Panc1 (cell line): ENCODE results near the gene TXNRD3. TPM values are rescaled to one million over a fixed set of nuclear protein-coding genes. Genes with fewer than 3 reads are reported as not detected.

Experiments
- ATAC-seq: fragments of 200-7000 bp; cut with Tn5 transposase; 2 replicates; pipeline ENCODE4 v1.9.1; 2020; ENCODE audit warnings: mild to moderate bottlenecking, moderate library complexity
- BruUV-seq: library from RNA; stranded (reverse); fragments of 400-500 nt; replicated peaks from 2 replicates; lab custom pipeline; 2021; lab: Mats Ljungman, UMichigan
- CTCF ChIA-PET: fragments of 300-600 bp; sonication (Branson Sonifier 250); formaldehyde crosslinking; loops from one replicate; lab custom pipeline; 2022; ENCODE audit warnings: antibody characterized with exemption; lab: Charles Lee
- POLR2A ChIA-PET: fragments of 300-600 bp; sonication (Branson Sonifier 250); formaldehyde crosslinking; loops from one replicate; lab custom pipeline; 2022; ENCODE audit warnings: antibody characterized with exemption; lab: Charles Lee
- DNase-seq: peaks from one replicate; pipeline ENCODE4 v3.0.0-alpha.2; 2010; ENCODE audit warnings: low read depth, low spot score
- H3K27ac ChIP-seq: 2 replicates; pipeline ENCODE4 v1.5.1; 2011; ENCODE audit warnings: mild to moderate bottlenecking, low read length, inconsistent platforms
- H3K27me3 ChIP-seq: fragments of 200-500 bp; sonication (Bioruptor generic); 2 replicates; pipeline ENCODE4 v1.6.0; 2014; ENCODE audit warnings: low read length, inconsistent platforms; ENCODE audit not compliant: control insufficient read depth, insufficient read depth
- H3K36me3 ChIP-seq: fragments of 200-500 bp; sonication (Bioruptor generic); 2 replicates; pipeline ENCODE4 v1.5.1; 2014; ENCODE audit warnings: inconsistent platforms, mild to moderate bottlenecking, low read length, moderate library complexity; ENCODE audit not compliant: control insufficient read depth, insufficient read depth
- H3K4me1 ChIP-seq: 2 replicates; pipeline ENCODE4 v1.5.1; 2011; ENCODE audit warnings: inconsistent platforms, mild to moderate bottlenecking, low read length, moderate library complexity; ENCODE audit not compliant: control insufficient read depth, insufficient read depth
- H3K4me3 ChIP-seq, 2 experiments: 2 replicates each; pipeline ENCODE4 v1.5.1; 2011 to 2012; ENCODE audit warnings: low read depth in 2 of 2, low read length in 2 of 2, mild to moderate bottlenecking in 2 of 2, inconsistent platforms in 1 of 2, moderate library complexity in 1 of 2
- H3K9me3 ChIP-seq: fragments of 200-500 bp; sonication (Bioruptor generic); 2 replicates; pipeline ENCODE4 v1.5.1; 2014; ENCODE audit warnings: low read depth, mild to moderate bottlenecking, inconsistent platforms, low read length, moderate library complexity; ENCODE audit not compliant: control insufficient read depth, insufficient read depth
- POLR2AphosphoS5 ChIP-seq: IDR thresholded peaks from 2 replicates; pipeline ENCODE4 v1.6.1; 2012; ENCODE audit warnings: mild to moderate bottlenecking, low read depth, low read length, moderate library complexity
- SIN3A ChIP-seq: IDR thresholded peaks from 2 replicates; pipeline ENCODE4 v1.6.1; 2012; ENCODE audit warnings: low read depth, mild to moderate bottlenecking, low read length, moderate library complexity, borderline replicate concordance; ENCODE audit not compliant: insufficient read depth
- TCF7L2 ChIP-seq: IDR thresholded peaks from 2 replicates; pipeline ENCODE4 v1.6.1; 2011; ENCODE audit warnings: mild to moderate bottlenecking, low read depth, low read length, inconsistent platforms
- in situ Hi-C: cut with HindIII; loops from 2 replicates; pipeline ENCODE4 v1.10.0; 2016; ENCODE audit warnings: low sequenced_read_pairs, low pct_unique_long_range_greater_than_20kb
- intact Hi-C: fragments of 100-400 bp; cut with micrococcal nuclease; formaldehyde crosslinking; loops from one replicate; pipeline ENCODE4 v1.10.0; 2022; ENCODE audit not compliant: unreplicated experiment
- total RNA-seq: library from RNA; stranded (reverse); gene quantifications from one replicate; pipeline ENCODE4 v1.2.1, GENCODE V29; 2021; ENCODE audit not compliant: unreplicated experiment
- TF ChIP-seq, protein P1 (sequence below): fragments of 450-650 bp; IDR thresholded peaks from 2 replicates; pipeline ENCODE4 v1.5.1; 2017; ENCODE audit warnings: mild to moderate bottlenecking
- TF ChIP-seq, protein P2 (sequence below), 2 experiments: IDR thresholded peaks; 2 replicates each; pipeline ENCODE4 v1.6.1; 2011 to 2012; ENCODE audit warnings: low read depth in 2 of 2, control low read depth in 1 of 2, low read length in 1 of 2, mild to moderate bottlenecking in 1 of 2, moderate library complexity in 1 of 2; ENCODE audit not compliant: insufficient read depth in 1 of 2

The TXNRD3 gene
- total RNA-seq, 1 experiment from 2014 or later = 17.2 TPM

- ChIA-PET CTCF (no interaction called here), POLR2A (no interaction called here)
- H3K4me3 ChIP-seq = no peak overlapping the region
- H3K36me3 ChIP-seq = no peaks in the 10 kb centered on the region
- in situ Hi-C loops (no loop called here), intact Hi-C loops (loop anchor here (5.0 kb wide), 1 partner anchor 862 kb away; no protein-coding TSS in a partner anchor)
- H3K9me3 ChIP-seq = no peaks in the 10 kb centered on the region
- TF ChIP-seq SIN3A = no peak
- TF ChIP-seq, protein P1, sequence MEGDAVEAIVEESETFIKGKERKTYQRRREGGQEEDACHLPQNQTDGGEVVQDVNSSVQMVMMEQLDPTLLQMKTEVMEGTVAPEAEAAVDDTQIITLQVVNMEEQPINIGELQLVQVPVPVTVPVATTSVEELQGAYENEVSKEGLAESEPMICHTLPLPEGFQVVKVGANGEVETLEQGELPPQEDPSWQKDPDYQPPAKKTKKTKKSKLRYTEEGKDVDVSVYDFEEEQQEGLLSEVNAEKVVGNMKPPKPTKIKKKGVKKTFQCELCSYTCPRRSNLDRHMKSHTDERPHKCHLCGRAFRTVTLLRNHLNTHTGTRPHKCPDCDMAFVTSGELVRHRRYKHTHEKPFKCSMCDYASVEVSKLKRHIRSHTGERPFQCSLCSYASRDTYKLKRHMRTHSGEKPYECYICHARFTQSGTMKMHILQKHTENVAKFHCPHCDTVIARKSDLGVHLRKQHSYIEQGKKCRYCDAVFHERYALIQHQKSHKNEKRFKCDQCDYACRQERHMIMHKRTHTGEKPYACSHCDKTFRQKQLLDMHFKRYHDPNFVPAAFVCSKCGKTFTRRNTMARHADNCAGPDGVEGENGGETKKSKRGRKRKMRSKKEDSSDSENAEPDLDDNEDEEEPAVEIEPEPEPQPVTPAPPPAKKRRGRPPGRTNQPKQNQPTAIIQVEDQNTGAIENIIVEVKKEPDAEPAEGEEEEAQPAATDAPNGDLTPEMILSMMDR = no peak
- TF ChIP-seq, protein P2, sequence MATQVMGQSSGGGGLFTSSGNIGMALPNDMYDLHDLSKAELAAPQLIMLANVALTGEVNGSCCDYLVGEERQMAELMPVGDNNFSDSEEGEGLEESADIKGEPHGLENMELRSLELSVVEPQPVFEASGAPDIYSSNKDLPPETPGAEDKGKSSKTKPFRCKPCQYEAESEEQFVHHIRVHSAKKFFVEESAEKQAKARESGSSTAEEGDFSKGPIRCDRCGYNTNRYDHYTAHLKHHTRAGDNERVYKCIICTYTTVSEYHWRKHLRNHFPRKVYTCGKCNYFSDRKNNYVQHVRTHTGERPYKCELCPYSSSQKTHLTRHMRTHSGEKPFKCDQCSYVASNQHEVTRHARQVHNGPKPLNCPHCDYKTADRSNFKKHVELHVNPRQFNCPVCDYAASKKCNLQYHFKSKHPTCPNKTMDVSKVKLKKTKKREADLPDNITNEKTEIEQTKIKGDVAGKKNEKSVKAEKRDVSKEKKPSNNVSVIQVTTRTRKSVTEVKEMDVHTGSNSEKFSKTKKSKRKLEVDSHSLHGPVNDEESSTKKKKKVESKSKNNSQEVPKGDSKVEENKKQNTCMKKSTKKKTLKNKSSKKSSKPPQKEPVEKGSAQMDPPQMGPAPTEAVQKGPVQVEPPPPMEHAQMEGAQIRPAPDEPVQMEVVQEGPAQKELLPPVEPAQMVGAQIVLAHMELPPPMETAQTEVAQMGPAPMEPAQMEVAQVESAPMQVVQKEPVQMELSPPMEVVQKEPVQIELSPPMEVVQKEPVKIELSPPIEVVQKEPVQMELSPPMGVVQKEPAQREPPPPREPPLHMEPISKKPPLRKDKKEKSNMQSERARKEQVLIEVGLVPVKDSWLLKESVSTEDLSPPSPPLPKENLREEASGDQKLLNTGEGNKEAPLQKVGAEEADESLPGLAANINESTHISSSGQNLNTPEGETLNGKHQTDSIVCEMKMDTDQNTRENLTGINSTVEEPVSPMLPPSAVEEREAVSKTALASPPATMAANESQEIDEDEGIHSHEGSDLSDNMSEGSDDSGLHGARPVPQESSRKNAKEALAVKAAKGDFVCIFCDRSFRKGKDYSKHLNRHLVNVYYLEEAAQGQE (IDR thresholded peaks at IDR 0.05; ENCODE audit: insufficient read depth in 1 of 2, low read depth in 2 of 2, low read length in 1 of 2) = no peak
- TF ChIP-seq POLR2AphosphoS5 = no peak
- TF ChIP-seq TCF7L2 = no peak
- no peak for DNase-seq
- H3K27ac ChIP-seq = no peak overlapping the region
- H3K27me3 ChIP-seq = no peaks in the 10 kb centered on the region
- no peaks in the 10 kb centered on the region for H3K4me1 ChIP-seq
- BruUV-seq = no TSS peak
- ATAC-seq = no peak
These were observed 30.6 kb upstream of the TXNRD3 start for GRCh38 chr3:126685493-126685892.

GRCh38 chr3:126685021-126685420 lies 30.1 kb upstream of the TXNRD3 start:
- TF ChIP-seq TCF7L2 (no peak), SIN3A (no peak), POLR2AphosphoS5 (no peak)
- TF ChIP-seq, protein P2 (IDR thresholded peaks at IDR 0.05; ENCODE audit: insufficient read depth in 1 of 2, low read depth in 2 of 2, low read length in 1 of 2) = no peak
- TF ChIP-seq, protein P1 = no peak
- H3K9me3 ChIP-seq = no peaks in the 10 kb centered on the region
- CTCF ChIA-PET = no interaction called here
- in situ Hi-C loops = no loop called here
- BruUV-seq = no TSS peak
- H3K27ac ChIP-seq = no peak overlapping the region
- POLR2A ChIA-PET = no interaction called here
- no peaks in the 10 kb centered on the region for H3K4me1 ChIP-seq
- no peak overlapping the region for H3K4me3 ChIP-seq
- H3K36me3 ChIP-seq = no peaks in the 10 kb centered on the region
- no peak for DNase-seq
- ATAC-seq = no peak
- H3K27me3 ChIP-seq = no peaks in the 10 kb centered on the region
- intact Hi-C loops = loop anchor here (5.0 kb wide), 1 partner anchor 862 kb away; no protein-coding TSS in a partner anchor
